ENCODE results near the gene NHS.

NHS gene

GRCh38 chrX:17374619-17375366, at the start of gene NHS:
Gene NHS (plus strand): TSS chrX:17375200. CDS start chrX:17375758, 558 bp downstream.
- DNase-seq (ENCODE audit: low read depth in 2 of 2) = no peak

GRCh38 chrX:17328837-17329236, 46.2 kb upstream of the NHS start:
- no peak for DNase-seq (ENCODE audit: low read depth in 2 of 2)

GRCh38 chrX:17336377-17336776, 38.6 kb upstream of the NHS start:
- DNase-seq (ENCODE audit: low read depth in 2 of 2) = no peak

GRCh38 chrX:17355976-17356375, 19.0 kb upstream of the NHS start:
- no peak for DNase-seq (ENCODE audit: low read depth in 2 of 2)

GRCh38 chrX:17359500-17359899, 15.5 kb upstream of the NHS start:
- DNase-seq (ENCODE audit: low read depth in 2 of 2) = no peak

GRCh38 chrX:17361620-17362019, 13.4 kb upstream of the NHS start:
- DNase-seq (ENCODE audit: low read depth in 2 of 2) = no peak

- no peak for DNase-seq (ENCODE audit: low read depth in 2 of 2)
Measured at GRCh38 chrX:17368002-17368401, 7.0 kb upstream of the NHS start.

GRCh38 chrX:17369309-17369708, 5.7 kb upstream of the NHS start:
- no peak for DNase-seq (ENCODE audit: low read depth in 2 of 2)

GRCh38 chrX:17370191-17370590, 4.8 kb upstream of the NHS start:
- no peak for DNase-seq (ENCODE audit: low read depth in 2 of 2)

- DNase-seq (ENCODE audit: low read depth in 2 of 2) = no peak
Measured at GRCh38 chrX:17372052-17372451, 2.9 kb upstream of the NHS start.

GRCh38 chrX:17373337-17373736, 1.7 kb upstream of the NHS start:
- DNase-seq (ENCODE audit: low read depth in 2 of 2) = no peak

- DNase-seq (ENCODE audit: low read depth in 2 of 2) = no peak
Measured at GRCh38 chrX:17375367-17375636, 302 bp downstream of the NHS start.

- no peak for DNase-seq (ENCODE audit: low read depth in 2 of 2)
Measured at GRCh38 chrX:17375637-17376430, 834 bp downstream of the NHS start.

GRCh38 chrX:17376431-17377077, 1.6 kb downstream of the NHS start:
- DNase-seq (ENCODE audit: low read depth in 2 of 2) = no peak

GRCh38 chrX:17377091-17377717, 2.2 kb downstream of the NHS start:
- DNase-seq (ENCODE audit: low read depth in 2 of 2) = peak in 1 of 2 donors; percentile 10

GRCh38 chrX:17377795-17378194, 2.8 kb downstream of the NHS start:
- DNase-seq (ENCODE audit: low read depth in 2 of 2) = peak in 1 of 2 donors; percentile 16

- no peak for DNase-seq (ENCODE audit: low read depth in 2 of 2)
Measured at GRCh38 chrX:17380221-17380620, 5.2 kb downstream of the NHS start.

- no peak for DNase-seq (ENCODE audit: low read depth in 2 of 2)
Measured at GRCh38 chrX:17390419-17390850, 15.4 kb downstream of the NHS start.

- no peak for DNase-seq (ENCODE audit: low read depth in 2 of 2)
Measured at GRCh38 chrX:17395154-17395553, 20.2 kb downstream of the NHS start.

GRCh38 chrX:17397074-17397473, 22.1 kb downstream of the NHS start:
- no peak for DNase-seq (ENCODE audit: low read depth in 2 of 2)

- no peak for DNase-seq (ENCODE audit: low read depth in 2 of 2)
Measured at GRCh38 chrX:17403189-17403691, 28.2 kb downstream of the NHS start.

GRCh38 chrX:17403972-17404371, 29.0 kb downstream of the NHS start:
- no peak for DNase-seq (ENCODE audit: low read depth in 2 of 2)
